Gastroesophageal sphincter (tissue), 3 donors: Measurements from ENCODE around the gene SENP3.

Experiments
- EP300 ChIP-seq: sonication (generic); formaldehyde crosslinking; IDR thresholded peaks from one replicate; pipeline ENCODE4 v1.6.1; 2017; ENCODE audit warnings: antibody characterized with exemption, mild to moderate bottlenecking
- POLR2A ChIP-seq, 2 donors: fragments of 450-650 bp; IDR thresholded peaks; one replicate each; pipeline ENCODE4 v1.6.1; 2017; ENCODE audit warnings: antibody characterized with exemption in 2 of 2, mild to moderate bottlenecking in 2 of 2, moderate library complexity in 1 of 2
- POLR2AphosphoS5 ChIP-seq: sonication (generic); formaldehyde crosslinking; IDR thresholded peaks from one replicate; pipeline ENCODE4 v1.6.1; 2017; ENCODE audit warnings: antibody characterized with exemption
- TF ChIP-seq, protein P1 (sequence below), 4 experiments: fragments of 200-600 bp in 2 of 4; fragments of 450-650 bp in 2 of 4; sonication (generic) in 1 of 4; IDR thresholded peaks; one replicate each; pipeline ENCODE4 v1.5.1; 2017 to 2019; ENCODE audit warnings: antibody characterized with exemption in 4 of 4, mild to moderate bottlenecking in 2 of 4, moderate library complexity in 2 of 4

DNA sequence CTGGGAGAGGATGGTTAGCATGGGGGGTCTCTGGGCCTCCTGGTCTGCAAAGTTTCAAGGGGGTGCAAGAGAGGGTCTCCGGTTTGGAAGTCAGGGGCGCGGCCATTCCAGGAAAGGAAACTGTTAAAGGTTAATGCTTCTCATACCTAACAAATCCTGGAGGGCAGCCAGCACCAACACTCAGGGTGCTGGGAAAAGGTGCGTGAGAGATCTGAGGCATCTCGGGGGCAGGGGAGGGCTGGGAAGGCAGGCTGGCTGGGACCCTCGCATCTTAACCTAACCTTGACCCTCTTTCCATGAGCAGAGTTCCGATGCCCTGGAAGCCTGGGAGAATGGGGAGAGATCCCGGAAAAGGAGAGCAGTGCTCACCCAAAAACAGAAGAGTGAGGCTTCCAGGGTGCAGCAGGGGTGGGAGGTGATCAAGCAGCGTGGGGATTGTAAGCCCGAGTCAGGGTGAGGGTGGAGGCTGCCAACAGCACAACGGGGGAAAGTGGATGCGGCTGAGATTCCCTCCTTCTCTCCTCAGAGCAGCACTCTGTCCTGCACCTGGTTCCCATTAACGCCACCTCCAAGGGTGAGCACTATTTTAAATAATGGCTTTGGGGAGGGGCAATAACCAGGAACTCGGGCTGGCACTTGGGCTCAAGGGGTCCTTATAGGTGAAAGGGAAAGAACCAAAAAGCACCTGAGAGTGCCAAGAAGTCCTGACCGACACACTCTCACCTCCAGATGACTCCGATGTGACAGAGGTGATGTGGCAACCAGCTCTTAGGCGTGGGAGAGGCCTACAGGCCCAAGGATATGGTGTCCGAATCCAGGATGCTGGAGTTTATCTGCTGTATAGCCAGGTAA is 2.2 kb upstream of the SENP3 start:
- TF ChIP-seq, protein P1, sequence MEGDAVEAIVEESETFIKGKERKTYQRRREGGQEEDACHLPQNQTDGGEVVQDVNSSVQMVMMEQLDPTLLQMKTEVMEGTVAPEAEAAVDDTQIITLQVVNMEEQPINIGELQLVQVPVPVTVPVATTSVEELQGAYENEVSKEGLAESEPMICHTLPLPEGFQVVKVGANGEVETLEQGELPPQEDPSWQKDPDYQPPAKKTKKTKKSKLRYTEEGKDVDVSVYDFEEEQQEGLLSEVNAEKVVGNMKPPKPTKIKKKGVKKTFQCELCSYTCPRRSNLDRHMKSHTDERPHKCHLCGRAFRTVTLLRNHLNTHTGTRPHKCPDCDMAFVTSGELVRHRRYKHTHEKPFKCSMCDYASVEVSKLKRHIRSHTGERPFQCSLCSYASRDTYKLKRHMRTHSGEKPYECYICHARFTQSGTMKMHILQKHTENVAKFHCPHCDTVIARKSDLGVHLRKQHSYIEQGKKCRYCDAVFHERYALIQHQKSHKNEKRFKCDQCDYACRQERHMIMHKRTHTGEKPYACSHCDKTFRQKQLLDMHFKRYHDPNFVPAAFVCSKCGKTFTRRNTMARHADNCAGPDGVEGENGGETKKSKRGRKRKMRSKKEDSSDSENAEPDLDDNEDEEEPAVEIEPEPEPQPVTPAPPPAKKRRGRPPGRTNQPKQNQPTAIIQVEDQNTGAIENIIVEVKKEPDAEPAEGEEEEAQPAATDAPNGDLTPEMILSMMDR (IDR thresholded peaks at IDR 0.05), result no peak
- TF ChIP-seq EP300 (no peak), POLR2A (IDR thresholded peaks at IDR 0.05) (no peak), POLR2AphosphoS5 (no peak)
